Measurements from ENCODE around the gene CDC27.
A peak's percentile ranks its signal among the peaks of the same experiment; 100 is the strongest.

DNA sequence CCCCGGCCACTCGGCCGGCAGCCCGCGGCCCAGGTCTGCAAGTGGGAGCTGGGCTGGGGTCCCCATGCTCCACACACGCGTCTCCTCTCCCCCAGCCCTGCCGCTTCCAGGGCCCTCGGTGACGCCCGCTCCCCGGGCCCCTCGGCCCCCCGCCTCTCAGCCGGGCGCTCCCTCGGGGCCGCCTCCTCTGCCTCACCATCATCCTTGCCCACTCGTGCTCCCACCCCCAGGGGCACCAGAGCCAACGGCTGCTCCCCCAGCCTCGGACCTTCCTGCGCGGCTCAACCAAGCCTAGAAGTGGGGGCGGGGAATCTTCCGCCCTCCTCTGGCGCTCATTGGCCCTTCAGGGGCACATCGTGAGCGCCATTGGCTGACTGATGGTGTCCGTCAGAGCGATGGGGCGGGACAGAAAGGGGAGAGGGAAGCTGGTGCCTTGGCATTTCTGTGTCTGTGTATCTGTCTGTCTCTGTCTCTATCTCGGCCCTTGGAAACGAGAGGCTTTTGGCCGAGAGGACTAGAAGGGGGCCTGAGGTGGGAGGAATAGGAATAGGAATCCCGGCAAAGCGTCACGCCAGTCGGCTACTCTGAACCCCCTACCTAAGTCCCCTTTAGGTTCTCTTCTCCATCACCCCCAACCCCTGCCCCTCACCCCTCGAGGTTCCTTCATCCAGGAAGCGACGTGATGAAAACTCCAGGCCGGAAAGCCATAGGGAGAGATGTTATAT lies 88.9 kb downstream of the CDC27 start:
- TF ChIP-seq MAX (IDR thresholded peaks at IDR 0.05) (peak; percentile 23; the same call in 1 of the 2 replicates), EP300 (IDR thresholded peaks at IDR 0.05; ENCODE audit: borderline replicate concordance) (no peak)

Data from Ishikawa (cell line).